Sigmoid colon (tissue), 4 donors: ENCODE measurements around the gene YIPF1.

Source experiments
- EP300 ChIP-seq, 4 donors: sonication (generic); formaldehyde crosslinking; IDR thresholded peaks; one replicate each; pipeline ENCODE4 v1.6.1; 2017; ENCODE audit warnings: antibody characterized with exemption in 4 of 4
- POLR2A ChIP-seq, 2 donors: fragments of 450-650 bp; IDR thresholded peaks; one replicate each; pipeline ENCODE4 v1.6.1; 2016; ENCODE audit warnings: antibody characterized with exemption in 2 of 2, mild to moderate bottlenecking in 2 of 2, moderate library complexity in 2 of 2
- TF ChIP-seq, protein P1 (sequence below), 4 experiments: fragments of 450-650 bp in 3 of 4; fragments of 200-600 bp in 1 of 4; IDR thresholded peaks; one replicate each; pipeline ENCODE4 v1.5.1; 2016 to 2019; ENCODE audit warnings: antibody characterized with exemption in 4 of 4, mild to moderate bottlenecking in 3 of 4, moderate library complexity in 2 of 4

- TF ChIP-seq, protein P1, sequence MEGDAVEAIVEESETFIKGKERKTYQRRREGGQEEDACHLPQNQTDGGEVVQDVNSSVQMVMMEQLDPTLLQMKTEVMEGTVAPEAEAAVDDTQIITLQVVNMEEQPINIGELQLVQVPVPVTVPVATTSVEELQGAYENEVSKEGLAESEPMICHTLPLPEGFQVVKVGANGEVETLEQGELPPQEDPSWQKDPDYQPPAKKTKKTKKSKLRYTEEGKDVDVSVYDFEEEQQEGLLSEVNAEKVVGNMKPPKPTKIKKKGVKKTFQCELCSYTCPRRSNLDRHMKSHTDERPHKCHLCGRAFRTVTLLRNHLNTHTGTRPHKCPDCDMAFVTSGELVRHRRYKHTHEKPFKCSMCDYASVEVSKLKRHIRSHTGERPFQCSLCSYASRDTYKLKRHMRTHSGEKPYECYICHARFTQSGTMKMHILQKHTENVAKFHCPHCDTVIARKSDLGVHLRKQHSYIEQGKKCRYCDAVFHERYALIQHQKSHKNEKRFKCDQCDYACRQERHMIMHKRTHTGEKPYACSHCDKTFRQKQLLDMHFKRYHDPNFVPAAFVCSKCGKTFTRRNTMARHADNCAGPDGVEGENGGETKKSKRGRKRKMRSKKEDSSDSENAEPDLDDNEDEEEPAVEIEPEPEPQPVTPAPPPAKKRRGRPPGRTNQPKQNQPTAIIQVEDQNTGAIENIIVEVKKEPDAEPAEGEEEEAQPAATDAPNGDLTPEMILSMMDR (IDR thresholded peaks at IDR 0.05): no peak
- TF ChIP-seq POLR2A (IDR thresholded peaks at IDR 0.05): no peak
- no peak for TF ChIP-seq EP300 (IDR thresholded peaks at IDR 0.05)
These were observed 15.9 kb upstream of the YIPF1 start for GRCh38 chr1:53905509-53905908.
